H9 (cell line): ENCODE data around the gene SLC4A2. TPM values are rescaled to one million over a fixed set of nuclear protein-coding genes. Genes with fewer than 3 reads are reported as not detected.
A peak's percentile ranks its signal among the peaks of the same experiment; 100 is the strongest.

Source experiments
- DNase-seq: peaks from one replicate; pipeline ENCODE4 v3.0.0-alpha.2; 2017
- H2AFZ ChIP-seq: one replicate; pipeline ENCODE4 v1.6.1; 2013; ENCODE audit warnings: mild to moderate bottlenecking, low read length, control low read depth, moderate library complexity
- H2AK5ac ChIP-seq: 2 replicates; pipeline ENCODE4 v1.6.1; 2013; ENCODE audit warnings: low read length, control low read depth, mixed read lengths; ENCODE audit not compliant: insufficient read length
- H2BK120ac ChIP-seq: one replicate; pipeline ENCODE4 v1.6.1; 2013; ENCODE audit warnings: low read depth, mild to moderate bottlenecking, low read length, control low read depth, inconsistent platforms; ENCODE audit not compliant: poor library complexity, severe bottlenecking
- H2BK12ac ChIP-seq: 2 replicates; pipeline ENCODE4 v1.6.1; 2013; ENCODE audit warnings: low read length, control low read depth, mixed read lengths, low read depth; ENCODE audit not compliant: insufficient read length
- H2BK15ac ChIP-seq: 2 replicates; pipeline ENCODE4 v1.6.1; 2013; ENCODE audit warnings: low read depth, low read length, control low read depth
- H2BK20ac ChIP-seq: one replicate; pipeline ENCODE4 v1.6.1; 2013; ENCODE audit warnings: low read depth, mild to moderate bottlenecking, low read length, control low read depth, inconsistent platforms; ENCODE audit not compliant: poor library complexity, severe bottlenecking
- H2BK5ac ChIP-seq: 2 replicates; pipeline ENCODE4 v1.6.1; 2013; ENCODE audit warnings: low read length, control low read depth, mixed read lengths; ENCODE audit not compliant: insufficient read length
- H3K14ac ChIP-seq: 2 replicates; pipeline ENCODE4 v1.6.1; 2013; ENCODE audit warnings: low read length, control low read depth; ENCODE audit not compliant: insufficient read depth
- H3K18ac ChIP-seq: 2 replicates; pipeline ENCODE4 v1.6.1; 2013; ENCODE audit warnings: low read depth, mild to moderate bottlenecking, mixed read lengths, low read length, control low read depth; ENCODE audit not compliant: insufficient read length
- H3K23ac ChIP-seq: 2 replicates; pipeline ENCODE4 v1.6.1; 2013; ENCODE audit warnings: low read length, control low read depth, mixed read lengths, low read depth; ENCODE audit not compliant: insufficient read length
- H3K23me2 ChIP-seq: 2 replicates; pipeline ENCODE4 v1.6.1; 2013; ENCODE audit warnings: low read depth, mild to moderate bottlenecking, mixed read lengths, low read length, control low read depth; ENCODE audit not compliant: insufficient read length, poor library complexity, severe bottlenecking
- H3K27ac ChIP-seq: 2 replicates; pipeline ENCODE4 v1.5.1; 2013; ENCODE audit warnings: low read length, control low read depth, mixed read lengths, low read depth; ENCODE audit not compliant: insufficient read length
- H3K27me3 ChIP-seq: 2 replicates; pipeline ENCODE4 v1.6.1; 2013; ENCODE audit warnings: low read length, control low read depth, inconsistent platforms; ENCODE audit not compliant: insufficient read depth
- H3K4ac ChIP-seq: 2 replicates; pipeline ENCODE4 v1.6.1; 2013; ENCODE audit warnings: low read depth, mild to moderate bottlenecking, control low read depth, inconsistent platforms, low read length, moderate library complexity
- H3K4me1 ChIP-seq: 2 replicates; pipeline ENCODE4 v1.6.1; 2013; ENCODE audit warnings: low read length, control low read depth, inconsistent platforms; ENCODE audit not compliant: insufficient read depth
- H3K4me2 ChIP-seq: 2 replicates; pipeline ENCODE4 v1.6.1; 2013; ENCODE audit warnings: low read length, control low read depth, mixed read lengths; ENCODE audit not compliant: insufficient read length, insufficient read depth
- H3K56ac ChIP-seq: 2 replicates; pipeline ENCODE4 v1.6.1; 2013; ENCODE audit warnings: low read depth, mild to moderate bottlenecking, mixed read lengths, low read length, control low read depth; ENCODE audit not compliant: insufficient read length
- H3K79me1 ChIP-seq: 2 replicates; pipeline ENCODE4 v1.6.1; 2013; ENCODE audit warnings: low read depth, mild to moderate bottlenecking, moderate library complexity, low read length, control low read depth, inconsistent platforms; ENCODE audit not compliant: insufficient read depth, poor library complexity, severe bottlenecking
- H3K79me2 ChIP-seq: 2 replicates; pipeline ENCODE4 v1.6.1; 2013; ENCODE audit warnings: low read length, control low read depth, inconsistent platforms; ENCODE audit not compliant: insufficient read depth
- H3K9ac ChIP-seq: 2 replicates; pipeline ENCODE4 v1.6.1; 2013; ENCODE audit warnings: low read length, control low read depth, mixed read lengths; ENCODE audit not compliant: insufficient read length; ENCODE audit errors: extremely low read depth
- H3K9me3 ChIP-seq: one replicate; pipeline ENCODE4 v1.6.1; 2013; ENCODE audit warnings: low read depth, low read length, inconsistent platforms; ENCODE audit not compliant: control insufficient read depth
- H3T11ph ChIP-seq: one replicate; pipeline ENCODE4 v1.6.1; 2013; ENCODE audit warnings: mild to moderate bottlenecking, low read length, control low read depth, inconsistent platforms
- H4K20me1 ChIP-seq: one replicate; pipeline ENCODE4 v1.6.1; 2013; ENCODE audit not compliant: control insufficient read depth, insufficient read length, insufficient read depth
- H4K5ac ChIP-seq: 2 replicates; pipeline ENCODE4 v1.6.1; 2013; ENCODE audit warnings: low read depth, mild to moderate bottlenecking, mixed read lengths, low read length, control low read depth; ENCODE audit not compliant: insufficient read length
- H4K8ac ChIP-seq: replicated peaks from 2 replicates; pipeline ENCODE4 v1.6.1; 2013; ENCODE audit warnings: low read length, control low read depth, mixed read lengths, low read depth; ENCODE audit not compliant: insufficient read length
- H4K91ac ChIP-seq: 2 replicates; pipeline ENCODE4 v1.6.1; 2013; ENCODE audit warnings: low read depth, mild to moderate bottlenecking, moderate library complexity, mixed read lengths, low read length, control low read depth; ENCODE audit not compliant: insufficient read length
- H3K27ac Mint-ChIP-seq, 3 experiments: 2 replicates in 2 of 3; 3 replicates in 1 of 3; pipeline ENCODE4 v1.8.0; 2020 to 2021; ENCODE audit warnings: mixed read lengths in 3 of 3, mild to moderate bottlenecking in 1 of 3, moderate library complexity in 1 of 3
- H3K27me3 Mint-ChIP-seq: 2 replicates; pipeline ENCODE4 v1.8.0; 2021; ENCODE audit warnings: low read depth, mild to moderate bottlenecking, moderate library complexity, mixed read lengths
- H3K36me3 Mint-ChIP-seq, 3 experiments: 2 replicates in 2 of 3; 3 replicates in 1 of 3; pipeline ENCODE4 v1.8.0; 2020 to 2021; ENCODE audit warnings: low read depth in 3 of 3, mixed read lengths in 3 of 3; ENCODE audit not compliant: insufficient read depth in 1 of 3
- H3K4me1 Mint-ChIP-seq, 2 experiments: 2 replicates each; pipeline ENCODE4 v1.8.0; 2020; ENCODE audit warnings: mixed read lengths in 2 of 2
- H3K4me3 Mint-ChIP-seq, 2 experiments: 2 replicates in 1 of 2; 3 replicates in 1 of 2; pipeline ENCODE4 v1.8.0; 2020 to 2021; ENCODE audit warnings: mild to moderate bottlenecking in 2 of 2, mixed read lengths in 2 of 2, moderate library complexity in 1 of 2
- H3K9me3 Mint-ChIP-seq, 2 experiments: 2 replicates in 1 of 2; 3 replicates in 1 of 2; pipeline ENCODE4 v1.8.0; 2020; ENCODE audit warnings: mild to moderate bottlenecking in 2 of 2, mixed read lengths in 2 of 2, moderate library complexity in 1 of 2
- CTCF ChIP-seq: fragments of 200-600 bp; sonication (generic); conservative IDR thresholded peaks from 3 replicates; pipeline ENCODE4 v1.8.0; 2021; ENCODE audit warnings: antibody characterized with exemption, mild to moderate bottlenecking
- WGBS: extraction: QIAGEN DNeasy Blood & Tissue Kit; methylation state at CpG from one replicate; pipeline ENCODE4 v1.1.7; 2013; ENCODE audit warnings: missing lambda C conversion rate, low lambda C conversion rate, mixed read lengths; ENCODE audit not compliant: insufficient read length; ENCODE audit errors: extremely low coverage; 5-methylcytosine and 5-hydroxymethylcytosine counted together
- total RNA-seq: library from RNA; stranded (reverse); gene quantifications from 2 replicates; pipeline ENCODE4 v1.2.1, GENCODE V29; 2021

Gene SLC4A2
- total RNA-seq, 1 experiment from 2014 or later = 136 TPM

GRCh38 chr7:151095828-151096475, 36.6 kb downstream of the SLC4A2 start:
- no peak overlapping the region for H3K18ac ChIP-seq
- H3K4me1 ChIP-seq = no peaks in the 10 kb centered on the region; the same call in 1 of the 2 replicates
- H3K4me2 ChIP-seq = no peak overlapping the region
- no peak overlapping the region for H3K56ac ChIP-seq
- Mint-ChIP-seq H3K36me3 (peaks cover 0 to 25% (median 8%) of the 10 kb centered on the region in 3 experiments; a peak in 5 of 7 replicates), H3K4me3 (no peak overlapping the region), H3K9me3 (no peaks in the 10 kb centered on the region), H3K27me3 (no peaks in the 10 kb centered on the region), H3K27ac (peak overlapping the region in 1 of 3 experiments; percentile 53; a peak in 1 of 7 replicates), H3K4me1 (peaks cover 16 to 24% of the 10 kb centered on the region in 2 experiments)
- H3K27me3 ChIP-seq = no peaks in the 10 kb centered on the region
- H3T11ph ChIP-seq = no peak overlapping the region
- H3K79me1 ChIP-seq = peaks cover 7% of the 10 kb centered on the region
- H3K9me3 ChIP-seq = no peaks in the 10 kb centered on the region
- H2BK120ac ChIP-seq = no peak overlapping the region
- no peak overlapping the region for H2BK12ac ChIP-seq
- no peak overlapping the region for H2BK15ac ChIP-seq
- H3K79me2 ChIP-seq = peaks cover 29% of the 10 kb centered on the region
- WGBS = no CpG with 5 or more reads among the region's 17 CpGs
- no peak overlapping the region for H4K5ac ChIP-seq
- no peaks in the 10 kb centered on the region for H4K20me1 ChIP-seq
- no peak overlapping the region for H3K9ac ChIP-seq
- H3K27ac ChIP-seq = no peak overlapping the region
- no peak overlapping the region for H2AFZ ChIP-seq
- no peak overlapping the region for H3K23ac ChIP-seq
- H2BK20ac ChIP-seq = no peak overlapping the region
- no peak overlapping the region for H4K8ac ChIP-seq
- no peak for TF ChIP-seq CTCF
- no peak overlapping the region for H4K91ac ChIP-seq
- no peaks in the 10 kb centered on the region for H3K23me2 ChIP-seq
- no peak for DNase-seq
- no peak overlapping the region for H2AK5ac ChIP-seq
- no peak overlapping the region for H3K4ac ChIP-seq
- H3K14ac ChIP-seq = no peak overlapping the region
- H2BK5ac ChIP-seq = no peak overlapping the region
